ENCODE measurements around the gene MCL1. TPM values are rescaled to one million over a fixed set of nuclear protein-coding genes. Genes with fewer than 3 reads are reported as not detected.

MCL1 gene
- total RNA-seq, 1 donor from 2014 or later = 145 TPM

DNA sequence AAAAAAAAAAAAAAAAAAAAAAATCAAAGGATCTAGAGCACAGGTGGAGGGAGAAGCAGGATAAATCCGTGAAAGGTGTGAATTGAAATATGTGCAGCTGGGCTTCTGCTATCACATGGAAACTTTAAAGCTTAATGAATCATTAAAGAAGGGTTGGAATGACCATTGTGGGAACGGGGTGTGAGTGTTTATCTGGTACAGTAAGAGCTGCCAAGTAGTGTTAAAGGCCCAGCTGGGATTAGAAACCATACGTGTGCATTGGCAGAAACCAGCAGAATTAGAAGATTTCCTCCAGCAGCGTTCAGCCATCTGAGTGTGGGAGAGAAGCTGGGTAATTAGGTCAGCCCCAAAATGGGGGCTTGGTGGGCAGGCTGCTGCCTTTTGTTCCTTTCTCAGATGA is 50.4 kb downstream of the MCL1 start:
- intact Hi-C loops (cut with DNase I) = no loop called here
- DNase-seq (ENCODE audit: low spot score) = no peak

GRCh38 chr1:150528196-150528595 is 51.2 kb downstream of the MCL1 start:
- no peak for DNase-seq (ENCODE audit: low spot score)
- intact Hi-C loops (cut with DNase I) = no loop called here

DNA sequence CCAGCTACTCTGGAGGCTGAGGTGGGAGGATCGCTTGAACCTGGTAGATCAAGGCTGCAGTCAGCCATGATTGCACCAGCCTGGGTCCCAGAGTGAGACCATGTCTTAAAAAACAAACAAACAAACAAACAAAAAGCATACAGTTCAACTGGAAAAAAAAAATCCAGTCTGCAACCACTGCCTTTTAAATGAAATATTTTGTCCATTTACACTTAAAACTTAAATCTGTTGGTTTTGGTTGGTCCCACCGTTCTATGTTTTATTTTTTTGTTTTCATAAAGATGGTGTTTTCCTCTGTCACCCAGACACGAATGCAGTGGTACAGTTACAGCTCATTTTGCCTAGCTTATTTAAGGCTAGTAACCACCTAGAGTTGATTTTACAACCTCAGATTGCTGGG is 54.1 kb downstream of the MCL1 start:
- intact Hi-C loops (cut with DNase I) = no loop called here
- no peak for DNase-seq (ENCODE audit: low spot score)

Small RNA genes lying within 50 kb of the gene (microRNA-seq; reads per million reads assigned to microRNA genes)
- not detected for gene MIR4257

Other genes with a start within 250 kb of the MCL1 start
- 23.5 TPM for gene RPRD2, start 215.5 kb downstream of the MCL1 start, total RNA-seq
- gene TARS2, start 92.2 kb downstream of the MCL1 start, total RNA-seq = 30.7 TPM
- gene ECM1, start 71.5 kb downstream of the MCL1 start, total RNA-seq = 14.5 TPM
- gene FALEC, start 63.9 kb downstream of the MCL1 start, total RNA-seq = 0.46 TPM
- 28.9 TPM for gene ADAMTSL4, start 30.2 kb downstream of the MCL1 start, total RNA-seq
- 141 TPM for gene ENSA, start 50.0 kb upstream of the MCL1 start, total RNA-seq
- gene GOLPH3L, start 117.5 kb upstream of the MCL1 start, total RNA-seq = 12.6 TPM
- gene HORMAD1, start 141.3 kb upstream of the MCL1 start, total RNA-seq = not detected
- gene CTSS, start 186.2 kb upstream of the MCL1 start, total RNA-seq = 18.9 TPM
- gene CTSK, start 228.7 kb upstream of the MCL1 start, total RNA-seq = 10.8 TPM

Measured in cardiac septum (tissue), 1 donor.